Activated CD8-positive, alpha-beta memory T cell treated with anti-CD3 and anti-CD28 coated beads for 36 hours (primary cell): Measurements from ENCODE around the gene TNFRSF13B. TPM values are rescaled to one million over a fixed set of nuclear protein-coding genes. Genes with fewer than 3 reads are reported as not detected.

ENCODE experiments used
- CTCF ChIA-PET: fragments of 350-600 bp; sonication (Branson Sonifier 250); formaldehyde crosslinking; loops from one replicate; lab custom pipeline; 2021; ENCODE audit warnings: antibody characterized with exemption; lab: Charles Lee
- POLR2A ChIA-PET: fragments of 350-600 bp; sonication (Branson Sonifier 250); formaldehyde crosslinking; loops from one replicate; lab custom pipeline; 2021; ENCODE audit warnings: antibody characterized with exemption; lab: Charles Lee
- total RNA-seq, 2 experiments: library from RNA; stranded (reverse); gene quantifications; one replicate each; pipeline ENCODE4 v1.2.3, GENCODE V29; 2021

The TNFRSF13B gene
- total RNA-seq, 2 experiments from 2014 or later = not detected

DNA sequence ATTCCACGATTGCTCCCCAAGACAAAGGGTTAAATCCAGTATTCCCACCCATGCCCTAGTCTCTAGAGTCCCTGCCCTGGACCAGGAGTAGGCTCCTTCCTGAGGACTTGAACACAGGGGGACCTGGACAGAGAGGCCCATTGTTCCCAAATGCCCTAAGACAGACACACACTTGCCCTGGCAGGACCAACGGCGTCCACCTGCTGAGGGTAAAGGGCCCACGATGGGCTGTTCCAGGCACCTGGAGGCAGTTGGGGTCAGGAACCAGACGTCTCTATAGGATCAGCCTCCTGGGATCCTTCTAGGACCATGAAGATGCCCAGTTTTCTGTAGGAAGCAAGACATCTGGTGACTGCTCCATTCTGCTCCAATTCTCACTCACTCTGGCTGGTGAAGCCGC lies 39.3 kb downstream of the TNFRSF13B start:
- POLR2A ChIA-PET = no interaction called here
- CTCF ChIA-PET = no interaction called here

GRCh38 chr17:16932156-16932555 lies 39.8 kb downstream of the TNFRSF13B start:
- POLR2A ChIA-PET = no interaction called here
- CTCF ChIA-PET = no interaction called here

GRCh38 chr17:16931318-16932060 lies 40.4 kb downstream of the TNFRSF13B start:
- POLR2A ChIA-PET = no interaction called here
- CTCF ChIA-PET = interaction anchor here (0.8 kb wide), 1 partner anchor 59 kb away, joined by 4 read pairs; no protein-coding TSS in a partner anchor

- CTCF ChIA-PET = interaction anchor here (0.8 kb wide), 1 partner anchor 60 kb away, joined by 4 read pairs; no protein-coding TSS in a partner anchor
- POLR2A ChIA-PET = no interaction called here
Observed at GRCh38 chr17:16930571-16931317, 41.2 kb downstream of the TNFRSF13B start.

DNA sequence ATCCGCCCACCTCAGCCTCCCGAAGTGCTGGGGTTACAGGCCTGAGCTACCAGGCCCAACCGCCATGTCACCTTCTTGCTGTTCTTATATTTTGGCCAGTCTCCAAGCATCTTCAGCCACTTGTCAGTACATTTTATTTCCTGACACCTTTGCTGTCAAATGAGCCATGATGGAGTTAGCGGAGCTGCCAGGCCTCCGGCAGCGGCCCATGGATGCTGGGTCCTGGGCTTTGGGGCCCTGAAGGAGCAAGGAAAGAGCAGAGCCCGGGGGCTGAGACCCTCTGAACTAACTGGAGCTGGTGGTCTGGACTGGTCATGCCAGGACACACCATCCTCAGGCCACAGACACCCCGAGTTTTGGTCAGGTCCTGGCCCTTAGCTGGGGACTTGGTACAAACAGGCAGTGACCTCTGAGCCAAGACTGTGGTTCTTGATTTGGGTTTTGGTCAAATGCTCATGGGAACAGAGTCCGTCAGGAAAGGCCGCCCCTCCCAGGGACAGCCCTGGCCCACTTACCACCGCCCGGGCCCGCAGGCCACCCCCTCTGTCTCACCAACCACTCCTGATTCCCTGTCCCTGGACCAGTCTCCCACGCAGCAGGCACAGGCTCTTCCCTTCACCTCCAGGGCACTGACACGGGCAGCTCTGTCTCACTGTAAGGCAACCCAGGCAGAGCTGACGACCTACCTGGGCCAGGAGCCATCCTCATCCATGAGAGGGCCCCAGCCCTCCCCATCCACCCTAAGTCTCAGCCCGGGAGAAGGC lies 42.0 kb downstream of the TNFRSF13B start:
- POLR2A ChIA-PET = no interaction called here

GRCh38 chr17:16929035-16929680 lies 42.8 kb downstream of the TNFRSF13B start:
- CTCF ChIA-PET = no interaction called here
- POLR2A ChIA-PET = no interaction called here

More for the DNA sequence above, 42.0 kb downstream of the TNFRSF13B start:
- CTCF ChIA-PET = no interaction called here

GRCh38 chr17:16928406-16929034 lies 43.4 kb downstream of the TNFRSF13B start:
- POLR2A ChIA-PET = no interaction called here
- CTCF ChIA-PET = no interaction called here

GRCh38 chr17:16927641-16928321 lies 44.1 kb downstream of the TNFRSF13B start:
- POLR2A ChIA-PET = no interaction called here
- CTCF ChIA-PET = no interaction called here

DNA sequence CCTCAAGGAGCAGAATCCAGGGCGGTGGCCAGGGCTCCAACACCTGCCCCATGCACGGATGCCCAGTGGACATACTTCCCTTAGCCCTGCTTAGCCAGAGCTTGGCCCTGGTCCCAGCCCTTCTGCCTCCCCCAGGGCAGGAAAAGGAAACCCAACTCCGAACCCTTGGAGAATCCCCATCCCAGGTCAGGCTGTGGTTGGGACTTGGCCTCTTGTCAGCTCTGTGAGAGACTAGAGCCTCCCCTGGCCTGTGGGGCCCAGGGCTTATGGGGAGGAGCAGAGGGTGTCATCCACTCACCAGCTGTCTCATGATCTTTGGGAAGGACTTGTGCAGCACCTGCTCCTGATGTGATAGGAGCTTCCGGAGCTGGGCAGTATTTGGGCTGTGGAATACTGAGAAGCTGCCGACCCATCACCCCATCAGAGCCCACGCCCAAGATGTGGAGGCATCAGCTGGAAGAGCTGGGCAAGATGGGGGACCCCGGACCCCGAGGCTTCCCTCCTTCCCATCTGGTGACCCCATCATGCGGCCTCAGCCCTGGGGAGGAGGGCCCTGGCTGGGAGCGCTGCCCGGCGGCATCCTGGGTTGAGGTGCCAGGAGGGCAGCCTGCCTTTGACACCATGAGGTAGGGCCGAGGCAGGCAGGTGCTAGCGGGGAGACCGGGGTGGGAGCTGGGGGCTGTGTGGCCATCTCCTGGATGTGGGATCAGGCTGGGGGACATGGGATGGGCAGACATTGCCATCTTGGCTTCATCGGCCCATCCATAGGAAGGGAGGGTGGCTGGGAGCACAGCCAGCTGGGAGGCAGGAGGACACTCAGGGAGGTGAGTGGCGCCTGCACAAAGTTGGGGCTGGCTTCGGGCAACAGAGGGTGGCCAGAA lies 45.1 kb downstream of the TNFRSF13B start:
- POLR2A ChIA-PET = no interaction called here
- CTCF ChIA-PET = interaction anchor here (0.5 kb wide), 1 partner anchor 383 kb away, joined by 3 read pairs; no protein-coding TSS in a partner anchor

GRCh38 chr17:16926061-16926511 lies 45.8 kb downstream of the TNFRSF13B start:
- CTCF ChIA-PET = no interaction called here
- POLR2A ChIA-PET = no interaction called here

DNA sequence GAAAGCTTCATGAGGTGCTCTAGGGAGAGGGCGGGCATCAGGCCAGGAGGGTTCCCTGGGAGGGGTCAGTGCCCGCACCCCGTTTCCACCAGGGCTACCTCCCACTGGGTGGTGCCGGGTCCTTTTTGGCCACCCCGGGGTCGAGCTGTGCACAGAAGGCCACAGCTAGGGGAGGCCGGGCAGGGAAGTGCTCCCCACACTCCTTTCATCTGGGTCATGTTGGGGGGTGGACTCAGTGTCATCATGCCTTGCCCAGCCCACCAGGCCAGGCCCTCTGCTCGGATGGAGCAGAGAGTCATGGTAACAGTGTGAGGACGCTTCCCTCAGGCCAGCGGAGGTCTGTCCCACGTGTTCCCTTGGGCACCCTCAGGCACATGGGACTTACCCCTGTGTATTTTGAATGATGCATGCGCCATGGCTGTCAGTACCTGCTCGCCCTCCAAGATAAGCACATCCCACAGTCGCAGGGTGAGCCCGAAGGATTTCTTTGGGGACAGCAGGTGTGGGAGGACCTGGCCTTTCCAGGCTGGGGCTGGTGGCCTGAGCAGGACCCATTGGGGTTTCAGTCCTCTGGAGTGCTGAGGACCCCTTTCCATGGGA lies 46.4 kb downstream of the TNFRSF13B start:
- CTCF ChIA-PET = no interaction called here
- POLR2A ChIA-PET = no interaction called here

GRCh38 chr17:16924696-16925440 lies 47.0 kb downstream of the TNFRSF13B start:
- ChIA-PET CTCF (no interaction called here), POLR2A (no interaction called here)

DNA sequence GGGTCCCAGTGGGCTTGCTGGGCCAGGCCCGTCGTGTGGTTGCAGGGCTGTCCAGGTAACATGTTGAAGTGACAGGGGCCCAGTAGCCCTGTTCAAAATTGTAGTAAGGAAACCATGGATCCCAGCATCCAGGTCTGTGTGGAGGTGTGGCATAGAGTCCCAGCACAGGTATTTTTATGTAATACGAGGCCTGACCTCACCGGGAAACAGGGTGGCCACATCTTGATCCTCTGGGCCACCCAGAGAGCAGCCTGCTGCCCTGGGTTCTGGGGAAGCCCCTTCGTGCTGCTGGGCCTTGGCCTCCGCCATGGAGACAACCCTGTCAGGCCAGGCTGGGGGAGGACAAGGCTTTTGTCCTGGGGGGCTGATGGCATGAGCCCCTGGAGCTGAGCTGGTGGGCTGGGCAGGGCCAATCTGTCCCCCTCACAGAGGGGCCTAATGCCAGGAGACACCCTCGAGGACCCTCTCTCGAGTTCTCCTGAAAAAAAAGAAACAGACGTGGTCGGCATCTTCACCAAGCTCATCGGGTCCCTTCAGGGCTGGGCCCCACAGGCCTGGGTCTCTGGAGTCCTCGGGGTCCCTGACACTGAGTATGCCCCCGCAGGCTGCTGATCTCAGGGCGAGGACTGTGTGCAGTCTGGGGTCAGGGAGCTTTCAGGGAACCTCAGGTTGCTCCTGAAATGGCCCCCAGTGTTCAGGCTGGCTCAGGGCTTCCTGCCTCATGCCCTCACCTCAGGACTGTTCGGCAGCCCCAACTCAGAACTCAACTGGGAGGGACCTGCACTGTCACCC lies 47.8 kb downstream of the TNFRSF13B start:
- CTCF ChIA-PET = no interaction called here

GRCh38 chr17:16923097-16923903 lies 48.6 kb downstream of the TNFRSF13B start:
- CTCF ChIA-PET = interaction anchor here (0.9 kb wide), 1 partner anchor 68 kb away, joined by 3 read pairs; no protein-coding TSS in a partner anchor
- POLR2A ChIA-PET = no interaction called here

More for the DNA sequence above, 47.8 kb downstream of the TNFRSF13B start:
- POLR2A ChIA-PET = no interaction called here
